ENCODE results near the gene FLACC1. TPM values are rescaled to one million over a fixed set of nuclear protein-coding genes. Genes with fewer than 3 reads are reported as not detected.

Gene FLACC1
- total and polyA plus RNA-seq, 9 of the 15 experiments (the other 6 are each of a cell fraction or from before 2014, with no cell fraction given) = 0.07 to 0.68 (median 0.22) TPM; not detected in 2

- TF ChIP-seq THAP7 (CRISPR knock-in tag; IDR thresholded peaks at IDR 0.05) (no peak), ZNF408 (CRISPR knock-in tag; IDR thresholded peaks at IDR 0.05; ENCODE audit: low read depth) (no peak), RB1 (IDR thresholded peaks at IDR 0.05; ENCODE audit: low read depth) (no peak), MECOM (CRISPR knock-in tag; IDR thresholded peaks at IDR 0.05) (no peak), ZBTB26 (CRISPR knock-in tag; IDR thresholded peaks at IDR 0.05) (no peak), SMARCE1 (IDR thresholded peaks at IDR 0.05) (no peak), SPI1 (IDR thresholded peaks at IDR 0.05; ENCODE audit: borderline replicate concordance, low read depth, low read length) (no peak)
Observed at GRCh38 chr2:201353116-201353515, 4.0 kb downstream of the FLACC1 start (continued).

DNA sequence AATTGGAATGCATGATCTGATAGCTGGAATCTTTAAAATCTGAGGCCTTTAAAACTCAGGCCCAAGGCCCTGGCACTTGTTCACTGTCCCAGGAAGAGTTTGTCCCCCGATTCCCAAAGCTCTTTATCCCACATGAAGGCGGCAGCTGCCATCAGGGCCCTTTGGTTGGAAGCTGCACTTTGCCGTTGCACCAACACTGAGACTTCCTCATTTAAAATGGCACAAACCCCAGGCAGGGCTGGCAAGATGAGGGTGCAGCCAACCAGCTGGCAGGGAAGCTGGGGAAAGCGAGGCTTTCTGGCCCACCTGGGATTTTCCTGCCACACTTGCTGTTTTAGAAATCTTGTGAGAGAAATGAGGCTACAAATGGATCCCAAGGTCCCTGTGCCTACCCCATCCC is 6.3 kb downstream of the FLACC1 start:
- ATAC-seq = no peak
- H4K20me1 ChIP-seq (replicated peaks; ENCODE audit: control insufficient read depth, insufficient read depth, low read length) = no peaks in the 10 kb centered on the region
- no peaks in the 10 kb centered on the region for H3K27me3 ChIP-seq (ENCODE audit: control insufficient read depth in 2 of 2, insufficient read depth in 2 of 2, low read length in 2 of 2)
- BruUV-seq (replicated peaks) = no TSS peak
- DNase-seq (ENCODE audit: extremely low read depth in 1 of 4, low spot score in 3 of 4) = no peak
- H2AFZ ChIP-seq (ENCODE audit: low read depth, low read length) = no peak overlapping the region
- no peaks in the 10 kb centered on the region for H3K9me1 ChIP-seq (ENCODE audit: control insufficient read depth, insufficient read depth, low read length)
- no peaks in the 10 kb centered on the region for H3K9me3 ChIP-seq (replicated peaks; ENCODE audit: control insufficient read depth, insufficient read depth, low read depth, low read length)
- H3K4me1 ChIP-seq (replicated peaks in 1 of 2; ENCODE audit: control insufficient read depth in 2 of 2, insufficient read depth in 2 of 2, low read length in 2 of 2) = no peaks in the 10 kb centered on the region
- no peaks in the 10 kb centered on the region for H3K79me2 ChIP-seq (ENCODE audit: control insufficient read depth, insufficient read depth, low read length)
- in situ Hi-C loops (cut with MboI) = loop anchor here (25.0 kb wide), 1 partner anchor 439 kb away; no protein-coding TSS in a partner anchor
- ChIA-PET POLR2A (interaction anchor here (1.1 kb wide), 1 partner anchor 12 kb away, joined by 3 read pairs; no protein-coding TSS in a partner anchor), CTCF (ENCODE audit: low intra/inter-chr PET ratio) (no interaction called here)
- no peak overlapping the region for H3K9ac ChIP-seq (ENCODE audit: insufficient read depth in 1 of 2, low read depth in 2 of 2, low read length in 2 of 2)
- 15% methylated on average over 2 of the region's 4 CpGs for WGBS (ENCODE audit: insufficient coverage, low coverage, missing lambda C conversion rate)
- no peak for FAIRE-seq
- no peak overlapping the region for H3K4me3 ChIP-seq
- no peaks in the 10 kb centered on the region for H3K36me3 ChIP-seq (ENCODE audit: control insufficient read depth, insufficient read depth, low read length)
- H3K4me2 ChIP-seq (ENCODE audit: insufficient read depth, low read length) = no peak overlapping the region
- no peak overlapping the region for H3K27ac ChIP-seq (ENCODE audit: extremely low read depth, low read depth, low read length)
- intact Hi-C loops (cut with micrococcal nuclease) = no loop called here
- TF ChIP-seq RB1 (IDR thresholded peaks at IDR 0.05; ENCODE audit: low read depth) (no peak), ZNF830 (CRISPR knock-in tag; IDR thresholded peaks at IDR 0.05) (no peak), EGR1 (conservative IDR thresholded peaks at IDR 0.05) (no peak), CCNT2 (IDR thresholded peaks at IDR 0.05; ENCODE audit: borderline replicate concordance, extremely low read depth, insufficient read length, low read depth, low read length) (no peak)
- TF ChIP-seq, protein P1, sequence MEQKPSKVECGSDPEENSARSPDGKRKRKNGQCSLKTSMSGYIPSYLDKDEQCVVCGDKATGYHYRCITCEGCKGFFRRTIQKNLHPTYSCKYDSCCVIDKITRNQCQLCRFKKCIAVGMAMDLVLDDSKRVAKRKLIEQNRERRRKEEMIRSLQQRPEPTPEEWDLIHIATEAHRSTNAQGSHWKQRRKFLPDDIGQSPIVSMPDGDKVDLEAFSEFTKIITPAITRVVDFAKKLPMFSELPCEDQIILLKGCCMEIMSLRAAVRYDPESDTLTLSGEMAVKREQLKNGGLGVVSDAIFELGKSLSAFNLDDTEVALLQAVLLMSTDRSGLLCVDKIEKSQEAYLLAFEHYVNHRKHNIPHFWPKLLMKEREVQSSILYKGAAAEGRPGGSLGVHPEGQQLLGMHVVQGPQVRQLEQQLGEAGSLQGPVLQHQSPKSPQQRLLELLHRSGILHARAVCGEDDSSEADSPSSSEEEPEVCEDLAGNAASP (IDR thresholded peaks at IDR 0.05) = no peak
- TF ChIP-seq, protein P2, sequence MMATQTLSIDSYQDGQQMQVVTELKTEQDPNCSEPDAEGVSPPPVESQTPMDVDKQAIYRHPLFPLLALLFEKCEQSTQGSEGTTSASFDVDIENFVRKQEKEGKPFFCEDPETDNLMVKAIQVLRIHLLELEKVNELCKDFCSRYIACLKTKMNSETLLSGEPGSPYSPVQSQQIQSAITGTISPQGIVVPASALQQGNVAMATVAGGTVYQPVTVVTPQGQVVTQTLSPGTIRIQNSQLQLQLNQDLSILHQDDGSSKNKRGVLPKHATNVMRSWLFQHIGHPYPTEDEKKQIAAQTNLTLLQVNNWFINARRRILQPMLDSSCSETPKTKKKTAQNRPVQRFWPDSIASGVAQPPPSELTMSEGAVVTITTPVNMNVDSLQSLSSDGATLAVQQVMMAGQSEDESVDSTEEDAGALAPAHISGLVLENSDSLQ (IDR thresholded peaks at IDR 0.05) = no peak
- TF ChIP-seq, protein P3, sequence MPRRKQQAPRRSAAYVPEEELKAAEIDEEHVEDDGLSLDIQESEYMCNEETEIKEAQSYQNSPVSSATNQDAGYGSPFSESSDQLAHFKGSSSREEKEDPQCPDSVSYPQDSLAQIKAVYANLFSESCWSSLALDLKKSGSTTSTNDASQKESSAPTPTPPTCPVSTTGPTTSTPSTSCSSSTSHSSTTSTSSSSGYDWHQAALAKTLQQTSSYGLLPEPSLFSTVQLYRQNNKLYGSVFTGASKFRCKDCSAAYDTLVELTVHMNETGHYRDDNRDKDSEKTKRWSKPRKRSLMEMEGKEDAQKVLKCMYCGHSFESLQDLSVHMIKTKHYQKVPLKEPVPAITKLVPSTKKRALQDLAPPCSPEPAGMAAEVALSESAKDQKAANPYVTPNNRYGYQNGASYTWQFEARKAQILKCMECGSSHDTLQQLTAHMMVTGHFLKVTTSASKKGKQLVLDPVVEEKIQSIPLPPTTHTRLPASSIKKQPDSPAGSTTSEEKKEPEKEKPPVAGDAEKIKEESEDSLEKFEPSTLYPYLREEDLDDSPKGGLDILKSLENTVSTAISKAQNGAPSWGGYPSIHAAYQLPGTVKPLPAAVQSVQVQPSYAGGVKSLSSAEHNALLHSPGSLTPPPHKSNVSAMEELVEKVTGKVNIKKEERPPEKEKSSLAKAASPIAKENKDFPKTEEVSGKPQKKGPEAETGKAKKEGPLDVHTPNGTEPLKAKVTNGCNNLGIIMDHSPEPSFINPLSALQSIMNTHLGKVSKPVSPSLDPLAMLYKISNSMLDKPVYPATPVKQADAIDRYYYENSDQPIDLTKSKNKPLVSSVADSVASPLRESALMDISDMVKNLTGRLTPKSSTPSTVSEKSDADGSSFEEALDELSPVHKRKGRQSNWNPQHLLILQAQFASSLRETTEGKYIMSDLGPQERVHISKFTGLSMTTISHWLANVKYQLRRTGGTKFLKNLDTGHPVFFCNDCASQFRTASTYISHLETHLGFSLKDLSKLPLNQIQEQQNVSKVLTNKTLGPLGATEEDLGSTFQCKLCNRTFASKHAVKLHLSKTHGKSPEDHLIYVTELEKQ (CRISPR knock-in tag; IDR thresholded peaks at IDR 0.05) = no peak
